Measurements from ENCODE around the gene SLC25A25. TPM values are rescaled to one million over a fixed set of nuclear protein-coding genes. Genes with fewer than 3 reads are reported as not detected.
"Not testable (repeated sequence)": the region's sequence is repeated elsewhere in the genome, so short reads cannot be mapped to it uniquely, and the experiment has no call there.

Gene SLC25A25
- total RNA-seq, 2 donors from 2014 or later: 30.1 to 33.9 TPM

- DNase-seq (ENCODE audit: low spot score) (no peak), ATAC-seq (ENCODE audit: insufficient number of reproducible peaks, low FRiP score, low read depth) (no peak)
- Histone ChIP-seq H3K9me3 (no peaks in the 10 kb centered on the region), H3K27me3 (replicated peaks; ENCODE audit: insufficient read depth) (no peaks in the 10 kb centered on the region), H3K4me3 (no peak overlapping the region), H3K36me3 (peaks cover 60% of the 10 kb centered on the region), H3K4me1 (ENCODE audit: control insufficient read depth in 1 of 2, low read depth in 2 of 2) (peaks cover 0 to 2% of the 10 kb centered on the region in 2 donors), H3K27ac (no peak overlapping the region)
- TF ChIP-seq CTCF (IDR thresholded peaks at IDR 0.05): no peak
Measured at GRCh38 chr9:128106940-128107467, 39.0 kb downstream of the SLC25A25 start.

DNA sequence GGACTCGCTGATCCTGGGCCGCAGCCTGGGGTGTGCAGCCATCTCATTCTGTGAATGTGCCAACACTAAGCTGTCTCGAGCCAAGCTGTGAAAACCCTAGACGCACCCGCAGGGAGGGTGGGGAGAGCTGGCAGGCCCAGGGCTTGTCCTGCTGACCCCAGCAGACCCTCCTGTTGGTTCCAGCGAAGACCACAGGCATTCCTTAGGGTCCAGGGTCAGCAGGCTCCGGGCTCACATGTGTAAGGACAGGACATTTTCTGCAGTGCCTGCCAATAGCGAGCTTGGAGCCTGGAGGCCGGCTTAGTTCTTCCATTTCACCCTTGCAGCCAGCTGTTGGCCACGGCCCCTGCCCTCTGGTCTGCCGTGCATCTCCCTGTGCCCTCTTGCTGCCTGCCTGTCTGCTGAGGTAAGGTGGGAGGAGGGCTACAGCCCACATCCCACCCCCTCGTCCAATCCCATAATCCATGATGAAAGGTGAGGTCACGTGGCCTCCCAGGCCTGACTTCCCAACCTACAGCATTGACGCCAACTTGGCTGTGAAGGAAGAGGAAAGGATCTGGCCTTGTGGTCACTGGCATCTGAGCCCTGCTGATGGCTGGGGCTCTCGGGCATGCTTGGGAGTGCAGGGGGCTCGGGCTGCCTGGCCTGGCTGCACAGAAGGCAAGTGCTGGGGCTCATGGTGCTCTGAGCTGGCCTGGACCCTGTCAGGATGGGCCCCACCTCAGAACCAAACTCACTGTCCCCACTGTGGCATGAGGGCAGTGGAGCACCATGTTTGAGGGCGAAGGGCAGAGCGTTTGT is 39.6 kb downstream of the SLC25A25 start:
- H3K27ac ChIP-seq: no peak overlapping the region
- H3K36me3 ChIP-seq: peaks cover 54% of the 10 kb centered on the region
- no peak overlapping the region for H3K4me3 ChIP-seq
- H3K9me3 ChIP-seq: no peaks in the 10 kb centered on the region
- H3K4me1 ChIP-seq (ENCODE audit: control insufficient read depth in 1 of 2, low read depth in 2 of 2): no peaks in the 10 kb centered on the region
- DNase-seq (ENCODE audit: low spot score) (no peak), ATAC-seq (ENCODE audit: insufficient number of reproducible peaks, low FRiP score, low read depth) (no peak)
- TF ChIP-seq CTCF (IDR thresholded peaks at IDR 0.05): no peak
- no peaks in the 10 kb centered on the region for H3K27me3 ChIP-seq (replicated peaks; ENCODE audit: insufficient read depth)

- DNase-seq (ENCODE audit: low spot score): no peak
- H3K36me3 ChIP-seq: peaks cover 46% of the 10 kb centered on the region
- H3K4me3 ChIP-seq: no peak overlapping the region
- no peaks in the 10 kb centered on the region for H3K9me3 ChIP-seq
- no peak for ATAC-seq (ENCODE audit: insufficient number of reproducible peaks, low FRiP score, low read depth)
- H3K27me3 ChIP-seq (replicated peaks; ENCODE audit: insufficient read depth): no peaks in the 10 kb centered on the region
- H3K4me1 ChIP-seq (ENCODE audit: control insufficient read depth in 1 of 2, low read depth in 2 of 2): no peaks in the 10 kb centered on the region
- no peak for TF ChIP-seq CTCF (IDR thresholded peaks at IDR 0.05)
- H3K27ac ChIP-seq: no peak overlapping the region
Measured at GRCh38 chr9:128108269-128109049, 40.4 kb downstream of the SLC25A25 start.

DNA sequence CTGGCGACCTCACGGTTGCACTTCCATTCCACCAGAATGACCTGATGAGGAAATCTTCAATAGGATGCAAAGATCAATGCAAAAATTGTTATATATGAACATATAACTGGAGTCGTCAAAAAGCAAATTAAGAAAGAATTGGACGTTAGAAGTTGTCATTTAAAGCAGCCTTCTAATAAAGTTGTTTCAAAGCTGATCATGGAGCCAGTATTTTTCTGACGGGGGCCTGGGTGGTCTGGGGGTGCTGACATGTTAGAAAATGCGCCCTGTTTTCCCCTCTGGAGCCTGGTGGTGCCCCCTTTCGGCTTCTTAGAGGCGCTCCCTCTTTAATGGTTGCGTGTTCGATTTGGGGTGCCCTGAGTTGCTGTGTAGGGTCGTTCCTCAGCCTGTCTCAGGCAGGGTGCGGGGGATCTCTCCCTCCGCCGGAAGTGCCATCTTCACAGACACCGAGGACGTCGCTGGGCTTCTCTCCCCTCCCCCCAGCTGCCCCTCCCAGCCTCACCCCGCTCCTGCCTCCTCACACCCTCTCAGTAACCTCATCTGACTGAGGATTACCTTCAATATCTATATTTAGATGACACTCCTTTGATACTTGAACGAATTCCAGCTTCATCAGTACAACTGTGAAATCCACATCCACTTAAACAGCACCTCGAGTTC is 41.1 kb downstream of the SLC25A25 start:
- Histone ChIP-seq H3K27me3 (replicated peaks; ENCODE audit: insufficient read depth) (no peaks in the 10 kb centered on the region), H3K36me3 (peaks cover 43% of the 10 kb centered on the region), H3K27ac (no peak overlapping the region), H3K9me3 (no peaks in the 10 kb centered on the region), H3K4me3 (no peak overlapping the region), H3K4me1 (ENCODE audit: control insufficient read depth in 1 of 2, low read depth in 2 of 2) (no peaks in the 10 kb centered on the region)
- no peak for DNase-seq (ENCODE audit: low spot score)
- TF ChIP-seq CTCF (IDR thresholded peaks at IDR 0.05): no peak
- ATAC-seq (ENCODE audit: insufficient number of reproducible peaks, low FRiP score, low read depth): no peak

DNA sequence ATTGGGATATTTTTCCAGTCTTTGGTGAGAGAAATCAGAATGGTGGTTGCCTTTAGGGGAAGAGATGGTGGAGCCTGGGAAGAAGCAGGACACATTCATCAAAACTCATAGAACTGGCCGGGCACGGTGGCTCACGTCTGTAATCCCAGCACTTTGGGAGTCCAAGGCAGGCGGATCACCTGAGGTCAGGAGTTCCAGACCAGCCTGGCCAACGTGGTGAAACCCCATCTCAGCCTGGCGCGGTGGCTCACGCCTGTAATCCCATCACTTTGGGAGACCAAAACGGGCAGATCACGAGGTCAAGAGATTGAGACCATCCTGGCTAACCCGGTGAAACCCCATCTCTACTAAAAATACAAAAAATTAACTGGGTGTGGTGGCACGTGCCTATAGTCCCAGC is 43.7 kb downstream of the SLC25A25 start:
- ATAC-seq (ENCODE audit: insufficient number of reproducible peaks, low FRiP score, low read depth); H3K27me3 ChIP-seq (replicated peaks; ENCODE audit: insufficient read depth); H3K4me1 ChIP-seq (ENCODE audit: control insufficient read depth in 1 of 2, low read depth in 2 of 2); H3K9me3 ChIP-seq; DNase-seq (ENCODE audit: low spot score); H3K27ac ChIP-seq; H3K4me3 ChIP-seq: not testable (repeated sequence)
- peaks cover 26% of the 10 kb centered on the region for H3K36me3 ChIP-seq
